HG03095 (cell line): ENCODE data around the gene ARHGAP6.
"Not testable (repeated sequence)": the region's sequence is repeated elsewhere in the genome, so short reads cannot be mapped to it uniquely, and the experiment has no call there.

Experiments
- ATAC-seq: cut with Tn5 transposase; IDR thresholded peaks from one replicate; pipeline ENCODE4 v1.9.1; 2021; ENCODE audit warnings: moderate library complexity; ENCODE audit not compliant: unreplicated experiment

Gene ARHGAP6

GRCh38 chrX:11578301-11578700 lies 87.4 kb downstream of the ARHGAP6 start:
- ATAC-seq, result not testable (repeated sequence)

DNA sequence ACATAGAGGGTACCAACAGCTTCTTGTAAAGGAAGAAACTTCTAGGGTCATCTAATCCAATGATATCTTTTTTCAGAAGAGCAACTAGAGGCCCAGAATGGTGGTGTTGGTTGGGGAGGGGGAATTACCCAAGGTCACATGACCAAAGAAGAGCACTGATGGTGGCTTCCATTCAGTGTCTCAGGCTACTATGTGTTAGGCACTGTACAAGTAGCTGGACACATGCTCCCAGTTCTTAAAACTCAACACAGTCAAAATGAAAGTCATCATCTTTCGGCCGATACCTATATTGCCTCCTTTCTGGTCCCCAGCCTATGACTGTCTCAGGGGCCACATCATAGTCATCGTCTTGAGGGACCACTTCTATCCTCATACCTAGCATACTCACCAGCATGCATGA lies 88.1 kb downstream of the ARHGAP6 start:
- no peak for ATAC-seq

- ATAC-seq, result no peak
Measured at GRCh38 chrX:11575332-11575731, 90.4 kb downstream of the ARHGAP6 start.

GRCh38 chrX:11567528-11568220 lies 98.0 kb downstream of the ARHGAP6 start:
- ATAC-seq, result no peak

- ATAC-seq, result no peak
Measured at GRCh38 chrX:11566789-11567188, 98.9 kb downstream of the ARHGAP6 start.

DNA sequence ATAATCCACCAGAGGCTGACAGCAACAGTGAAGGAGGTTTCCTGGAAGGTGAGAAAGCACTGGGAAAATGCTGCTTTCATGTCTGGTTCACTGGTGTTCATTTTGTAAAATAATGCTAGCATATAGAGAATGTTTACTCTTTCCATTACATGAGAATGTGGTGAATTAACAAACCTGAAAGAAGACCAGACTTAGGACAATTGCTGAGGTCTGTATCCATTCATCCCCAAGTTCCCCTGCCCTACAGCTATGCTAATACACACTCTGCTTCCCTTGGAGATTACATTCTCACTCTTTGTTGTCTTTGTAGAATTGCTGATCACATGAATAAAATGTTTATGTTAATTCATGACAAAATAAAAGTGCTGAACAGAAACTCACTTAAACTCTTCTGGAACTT lies 99.5 kb downstream of the ARHGAP6 start:
- no peak for ATAC-seq

DNA sequence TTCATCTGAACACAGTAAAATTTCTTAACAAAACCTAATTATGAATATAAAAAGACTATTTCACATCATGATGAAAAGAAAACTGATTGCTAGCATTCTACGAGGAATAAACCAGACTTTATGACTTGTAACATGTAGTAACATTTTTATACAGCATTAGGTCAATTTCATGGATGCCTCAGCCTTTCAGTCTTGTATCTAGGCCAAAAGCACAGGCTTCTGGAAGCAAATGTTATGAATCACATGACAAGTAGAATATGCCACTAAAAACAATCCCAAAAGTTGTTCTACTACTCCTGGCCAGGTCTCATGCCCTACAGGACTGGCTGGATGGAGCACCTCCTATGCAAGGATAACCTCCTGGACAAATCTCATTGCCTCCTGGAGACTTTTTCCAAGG lies 101.2 kb downstream of the ARHGAP6 start:
- ATAC-seq, result no peak

- ATAC-seq, result no peak
Measured at GRCh38 chrX:11562570-11562969, 103.2 kb downstream of the ARHGAP6 start.

DNA sequence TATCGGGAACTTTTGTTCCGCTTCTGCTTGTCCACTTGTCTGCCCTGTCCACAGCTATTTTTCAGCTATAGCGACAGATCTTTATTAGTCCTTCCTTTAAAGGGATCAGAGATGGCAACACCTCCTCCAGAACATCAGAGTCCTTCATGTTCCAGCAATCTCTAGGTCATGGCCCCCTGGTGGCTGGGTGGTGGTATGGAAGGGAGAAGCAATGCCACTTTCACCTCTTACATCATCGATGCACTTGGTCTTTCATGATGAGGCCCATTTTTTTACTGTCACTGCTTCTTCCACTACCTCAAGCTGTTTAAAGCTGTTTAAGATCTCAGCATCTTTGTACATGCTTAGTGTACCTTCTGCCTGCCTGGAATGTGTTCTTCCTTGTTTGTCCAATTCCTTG lies 106.7 kb downstream of the ARHGAP6 start:
- ATAC-seq, result peak; percentile 73

DNA sequence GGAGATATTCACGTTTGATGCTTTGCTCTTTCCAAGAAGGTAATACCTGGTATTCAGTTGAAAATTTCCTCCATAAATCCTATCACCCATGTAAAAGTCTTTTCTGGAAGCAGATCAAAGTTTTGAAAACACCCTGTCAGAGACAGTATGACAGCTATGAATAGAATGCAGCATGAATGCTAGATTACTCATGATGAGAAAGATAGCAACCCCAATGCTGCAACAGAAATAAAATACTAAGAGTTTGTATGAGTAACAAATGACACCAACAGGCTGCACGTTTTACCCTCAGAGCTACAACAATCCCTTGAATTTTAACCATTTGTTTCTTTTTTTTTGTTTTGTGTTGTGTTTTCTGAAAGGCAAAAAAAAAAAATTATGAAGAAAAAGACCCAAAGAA lies 108.6 kb downstream of the ARHGAP6 start:
- ATAC-seq, result no peak

- ATAC-seq, result no peak
Measured at GRCh38 chrX:11555759-11556158, 110.0 kb downstream of the ARHGAP6 start.

GRCh38 chrX:11553594-11553993 lies 112.1 kb downstream of the ARHGAP6 start:
- no peak for ATAC-seq

DNA sequence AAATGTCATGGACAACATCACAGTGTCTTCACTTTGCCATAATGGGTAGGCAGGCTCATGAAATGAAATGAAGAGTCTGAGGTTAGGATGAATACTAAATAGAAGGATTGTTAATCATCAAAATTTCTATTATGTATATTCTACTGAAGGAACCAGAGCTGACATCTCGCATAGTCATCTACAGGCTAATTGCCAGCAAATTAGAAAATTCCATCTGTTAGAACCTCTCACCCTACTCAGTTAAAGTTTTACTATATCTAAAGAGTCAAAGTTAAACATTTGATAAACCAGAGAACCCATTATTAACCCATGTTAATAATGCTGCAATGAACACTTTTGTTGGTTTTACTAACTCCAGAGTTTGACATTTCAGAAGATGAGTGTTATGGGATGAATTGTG lies 114.6 kb downstream of the ARHGAP6 start:
- ATAC-seq, result no peak

GRCh38 chrX:11546917-11547316 lies 118.8 kb downstream of the ARHGAP6 start:
- ATAC-seq, result no peak

- no peak for ATAC-seq
Measured at GRCh38 chrX:11543249-11543648, 122.5 kb downstream of the ARHGAP6 start.

GRCh38 chrX:11541510-11541909 lies 124.2 kb downstream of the ARHGAP6 start:
- no peak for ATAC-seq

GRCh38 chrX:11540532-11541377 lies 125.0 kb downstream of the ARHGAP6 start:
- ATAC-seq, result peak; percentile 80

- no peak for ATAC-seq
Measured at GRCh38 chrX:11537141-11537540, 128.6 kb downstream of the ARHGAP6 start.

GRCh38 chrX:11535156-11535919 lies 130.4 kb downstream of the ARHGAP6 start:
- no peak for ATAC-seq

DNA sequence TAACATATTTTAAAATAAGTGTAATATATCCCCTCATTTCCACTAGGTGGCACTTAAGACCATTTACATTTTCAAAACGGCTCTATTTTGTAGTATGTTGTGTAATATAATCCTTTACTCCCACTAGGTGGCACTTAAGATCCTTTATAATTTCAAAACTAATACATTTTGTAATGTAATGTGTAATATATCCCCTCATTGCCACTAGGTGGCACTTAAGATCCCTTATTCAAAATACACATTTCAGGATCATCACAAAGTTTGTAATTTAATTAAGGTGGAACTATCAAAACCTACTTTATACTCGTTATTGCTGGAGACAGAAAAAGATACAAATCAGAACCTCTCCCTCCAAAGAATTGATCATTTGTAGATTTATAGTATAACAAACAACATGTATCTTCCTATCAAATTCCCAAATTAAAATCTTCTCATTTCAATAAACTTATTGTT lies 132.5 kb downstream of the ARHGAP6 start:
- peak; percentile 90 for ATAC-seq

DNA sequence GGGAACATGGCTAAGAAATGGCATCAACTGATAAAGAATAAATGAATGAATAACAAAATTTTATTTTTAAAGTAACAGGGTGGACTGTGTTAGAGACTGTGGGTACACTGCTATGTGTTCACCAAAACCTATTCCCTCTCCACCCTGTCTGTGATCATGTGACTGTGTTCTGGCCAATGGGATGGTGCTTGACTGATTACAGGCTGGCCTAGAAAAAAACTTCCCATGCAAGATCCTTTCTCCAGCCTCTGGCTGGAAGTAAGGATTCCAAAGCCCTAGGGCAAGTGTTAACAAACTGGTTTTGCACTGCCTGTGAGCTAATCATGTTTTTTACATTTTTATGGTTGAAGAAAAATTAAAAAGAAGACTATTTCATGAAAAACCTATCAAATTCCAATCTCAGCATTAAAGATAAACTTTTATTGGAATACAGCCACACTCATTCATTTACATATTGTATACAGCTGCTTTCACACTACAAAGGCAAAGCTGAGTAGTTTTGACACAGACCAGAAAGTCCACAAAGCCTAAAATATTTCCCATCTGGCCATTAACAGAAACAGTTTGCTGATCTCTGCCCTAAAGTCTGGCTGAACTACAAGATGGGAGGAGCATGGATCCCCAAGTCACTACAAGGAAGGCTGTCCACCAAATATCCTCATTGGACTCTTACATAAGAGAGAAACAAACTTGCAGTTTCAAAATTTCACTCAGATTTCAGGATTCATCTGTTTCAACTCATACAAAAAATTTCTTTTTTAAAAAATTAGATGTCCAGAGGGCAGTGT lies 133.2 kb downstream of the ARHGAP6 start:
- ATAC-seq, result no peak
